NCI-H2029 treated with DMSO at 0.1 percent for 48 hours (cell line): ENCODE measurements around the gene ADGRB3.
"Not testable (repeated sequence)": the region's sequence is repeated elsewhere in the genome, so short reads cannot be mapped to it uniquely, and the experiment has no call there.

Source experiments
- DNase-seq: peaks from one replicate; lab custom pipeline; 2025; lab: John Stamatoyannopoulos, UW

Gene ADGRB3

DNA sequence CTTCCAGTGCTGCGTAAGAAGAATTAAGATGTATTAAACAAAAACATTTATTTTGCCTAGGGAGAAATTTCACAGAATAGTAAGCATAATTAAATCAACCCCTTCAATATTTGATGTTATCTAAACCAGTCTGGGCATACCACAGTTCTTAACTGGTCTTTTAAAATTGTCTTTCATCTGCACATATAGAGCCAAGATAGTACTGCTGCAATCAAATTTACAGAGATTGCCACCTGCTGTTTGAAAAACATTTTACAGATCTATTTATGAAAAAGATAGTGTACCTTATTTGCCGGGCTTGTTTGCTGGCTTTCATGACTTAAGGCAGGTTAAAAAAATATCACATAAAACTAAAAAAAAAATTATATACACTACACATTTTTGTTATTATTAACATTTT, 323.2 kb downstream of the ADGRB3 start:
- no peak for DNase-seq

- peak; percentile 28 for DNase-seq
These were observed 332.6 kb downstream of the ADGRB3 start for GRCh38 chr6:68967549-68968300.

- no peak for DNase-seq
These were observed 333.2 kb downstream of the ADGRB3 start for GRCh38 chr6:68968301-68968649.

GRCh38 chr6:68973066-68973465, 338.0 kb downstream of the ADGRB3 start:
- DNase-seq, result no peak

GRCh38 chr6:68975064-68975463, 340.0 kb downstream of the ADGRB3 start:
- DNase-seq, result peak; percentile 35

DNA sequence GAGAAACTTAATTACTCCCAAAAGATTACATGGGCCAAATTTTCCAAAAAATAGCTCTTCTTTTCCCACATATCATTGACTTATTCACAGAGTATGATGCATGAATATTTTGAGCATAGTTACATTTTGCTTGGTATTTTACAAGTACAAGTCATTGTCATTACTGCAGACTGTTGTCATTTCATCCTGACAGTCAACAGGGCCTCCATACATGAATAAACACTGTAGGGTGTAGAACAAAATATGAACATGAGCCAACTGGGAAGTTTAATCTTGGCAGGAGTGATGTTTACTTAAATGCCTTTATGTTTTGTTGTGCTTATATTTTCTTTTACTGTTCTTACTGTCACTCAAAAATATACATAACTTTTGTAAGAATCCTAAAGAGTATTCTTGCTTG, 340.7 kb downstream of the ADGRB3 start:
- DNase-seq, result peak; percentile 42

GRCh38 chr6:68976260-68976659, 341.2 kb downstream of the ADGRB3 start:
- no peak for DNase-seq

GRCh38 chr6:68978411-68978810, 343.3 kb downstream of the ADGRB3 start:
- DNase-seq, result no peak

GRCh38 chr6:68981668-68982067, 346.6 kb downstream of the ADGRB3 start:
- not testable (repeated sequence) for DNase-seq

DNA sequence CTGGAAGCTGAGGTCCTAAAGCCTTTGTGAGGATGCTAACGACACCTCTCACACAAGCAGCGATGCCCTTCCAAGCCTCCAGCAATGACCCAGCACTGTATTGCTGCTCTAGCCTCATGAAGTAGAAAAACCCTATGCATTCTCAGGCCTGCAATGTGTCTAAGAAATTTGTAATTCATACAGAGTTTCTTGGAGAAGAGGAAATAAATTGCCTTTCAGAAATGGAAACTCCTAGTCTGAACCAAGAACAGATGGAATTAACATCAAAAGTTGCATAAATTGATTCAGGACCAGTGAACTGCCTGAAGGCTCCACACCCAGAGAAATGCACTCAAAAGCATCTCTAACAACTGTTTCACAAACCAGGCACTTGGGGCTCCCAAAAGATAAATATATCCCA, 353.6 kb downstream of the ADGRB3 start:
- DNase-seq, result no peak

GRCh38 chr6:68990317-68990716, 355.2 kb downstream of the ADGRB3 start:
- DNase-seq, result no peak

DNA sequence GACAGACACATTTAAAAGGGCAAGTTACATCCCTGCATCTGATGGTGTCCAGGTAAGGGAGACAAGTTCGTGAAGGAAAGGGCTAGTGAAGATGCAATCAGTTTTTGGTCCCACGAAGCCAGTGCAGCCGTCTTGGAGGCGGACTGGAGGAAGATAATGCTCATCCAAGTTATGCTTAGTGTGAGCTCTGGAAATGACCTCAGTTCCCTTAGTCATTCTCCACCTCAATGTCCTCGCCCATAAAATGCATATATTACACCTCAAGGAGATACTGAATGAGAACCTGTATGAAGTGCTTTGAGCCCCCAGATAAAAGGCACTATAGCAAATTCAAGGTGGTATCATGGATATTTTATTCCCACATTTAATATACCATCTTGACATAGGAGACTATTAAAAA, 358.8 kb downstream of the ADGRB3 start:
- no peak for DNase-seq

- DNase-seq, result no peak
These were observed 359.4 kb downstream of the ADGRB3 start for GRCh38 chr6:68994521-68994920.

- no peak for DNase-seq
These were observed 370.1 kb downstream of the ADGRB3 start for GRCh38 chr6:69005199-69005598.

GRCh38 chr6:69007781-69008180, 372.7 kb downstream of the ADGRB3 start:
- no peak for DNase-seq

DNA sequence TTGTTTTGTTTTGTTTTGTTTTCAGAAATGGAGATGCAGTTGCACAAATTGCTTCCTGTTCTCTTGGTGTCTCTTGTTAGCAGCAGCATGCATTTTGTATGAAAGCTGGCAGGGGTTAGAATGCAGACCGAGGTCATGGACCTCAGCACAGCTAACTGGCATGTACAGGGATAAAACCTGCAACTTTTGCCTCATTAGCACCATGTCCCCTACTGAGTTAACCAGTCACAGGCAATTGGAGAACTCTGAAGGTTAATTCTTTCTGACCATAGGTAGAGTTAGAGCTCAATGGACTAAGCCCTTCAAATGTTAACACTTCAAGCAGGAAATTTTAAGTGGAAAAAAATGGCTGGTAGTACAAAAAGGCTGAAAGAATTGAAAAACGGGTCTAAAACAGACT, 377.1 kb downstream of the ADGRB3 start:
- DNase-seq, result no peak

DNA sequence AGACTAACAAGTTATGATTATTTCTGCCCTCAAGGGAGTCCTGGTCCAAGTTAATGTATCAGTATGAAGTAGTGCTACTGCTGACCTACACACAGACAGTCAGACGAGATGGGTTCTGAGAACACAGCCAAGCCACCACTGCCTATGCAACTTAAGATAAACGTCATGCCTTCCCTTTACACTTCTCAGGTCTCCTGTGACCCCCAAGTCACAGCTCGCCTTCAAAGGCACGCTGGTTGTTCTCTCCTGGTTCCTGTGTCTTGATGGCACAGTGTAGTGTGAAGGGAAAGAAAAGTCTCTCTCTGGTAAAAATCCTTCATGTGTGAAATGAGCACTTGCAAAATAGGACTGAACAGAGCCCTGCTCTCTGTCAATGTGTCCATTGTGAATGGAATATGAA, 377.8 kb downstream of the ADGRB3 start:
- DNase-seq, result no peak

DNA sequence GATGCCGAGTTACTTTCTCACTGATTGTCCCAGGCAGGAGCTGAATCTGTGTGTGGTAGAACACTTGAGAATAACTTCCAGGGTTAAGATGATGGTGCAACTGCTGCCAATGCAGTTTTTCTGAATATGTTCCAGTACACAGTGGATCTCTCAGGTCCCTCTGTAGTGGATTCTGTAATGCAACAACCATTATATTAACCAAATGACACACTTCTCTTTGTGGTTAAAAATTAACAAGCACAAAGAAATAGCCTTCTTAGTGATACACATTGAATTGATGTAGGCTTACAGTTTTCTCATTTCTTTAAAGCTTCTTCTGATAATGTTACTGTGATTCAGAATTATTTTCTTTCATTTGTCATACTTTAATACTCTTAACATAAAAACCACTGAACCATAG, 383.8 kb downstream of the ADGRB3 start:
- no peak for DNase-seq

DNA sequence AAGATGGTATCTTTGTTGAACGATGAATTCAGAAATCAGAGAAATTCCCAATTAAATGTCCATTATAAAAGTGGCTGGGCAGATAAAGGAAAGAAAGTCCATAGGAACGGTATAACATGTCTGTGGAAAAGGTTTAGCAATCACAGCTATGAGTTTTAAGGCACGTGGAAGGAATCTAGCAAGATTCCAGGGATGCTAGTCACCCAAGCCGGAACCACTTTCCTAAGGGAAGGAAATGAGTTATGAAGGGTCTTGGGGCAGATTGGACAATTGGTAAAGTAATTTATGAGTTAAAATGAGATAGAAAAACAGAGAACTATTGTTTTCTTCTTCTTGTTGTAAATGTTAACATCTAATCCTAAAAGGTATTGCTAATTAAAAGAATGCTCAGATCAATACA, 384.8 kb downstream of the ADGRB3 start:
- DNase-seq, result no peak

- DNase-seq, result no peak
These were observed 387.9 kb downstream of the ADGRB3 start for GRCh38 chr6:69022993-69023392.

GRCh38 chr6:69026243-69026642, 391.2 kb downstream of the ADGRB3 start:
- no peak for DNase-seq

GRCh38 chr6:69026715-69027114, 391.6 kb downstream of the ADGRB3 start:
- no peak for DNase-seq

- no peak for DNase-seq
These were observed 392.8 kb downstream of the ADGRB3 start for GRCh38 chr6:69027861-69028260.

DNA sequence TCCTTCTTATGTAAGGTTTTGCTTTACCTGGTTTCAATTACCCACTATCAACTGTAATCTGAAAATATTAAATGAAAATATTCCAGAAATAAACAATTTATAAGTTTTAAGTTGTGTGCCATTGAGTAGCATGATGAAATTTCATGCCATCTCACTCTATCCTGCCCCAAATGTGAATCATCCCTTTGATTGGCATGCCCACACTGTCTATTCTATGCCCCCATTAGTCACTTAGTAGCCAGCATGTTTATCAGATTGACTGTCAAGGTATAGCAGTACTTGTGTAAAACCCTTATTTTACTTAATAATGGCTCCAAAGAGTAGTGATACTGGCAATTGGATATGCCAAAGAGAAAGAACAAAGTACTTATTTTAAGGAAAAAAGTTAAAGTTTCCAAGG, 403.8 kb downstream of the ADGRB3 start:
- no peak for DNase-seq
